ENCODE results near the gene NUP153.

Gene NUP153

DNA sequence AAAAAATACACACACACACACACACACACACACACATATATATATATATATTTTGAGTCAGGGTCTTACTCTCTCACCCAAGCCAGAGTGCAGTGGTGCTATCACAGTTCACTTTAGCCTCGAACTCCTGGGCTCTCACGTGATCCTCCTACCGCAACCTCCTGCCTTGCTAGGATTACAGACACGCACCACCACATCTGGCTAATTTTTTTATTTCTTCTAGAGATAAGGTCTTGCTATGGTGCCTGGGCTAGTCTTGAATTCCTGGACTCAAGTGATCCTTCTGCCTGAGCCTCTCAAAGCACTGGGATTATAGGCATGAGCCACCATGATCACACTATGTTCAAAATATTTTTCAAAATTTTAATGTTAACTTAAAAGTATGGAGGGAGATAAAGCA lies 43.5 kb downstream of the NUP153 start:
- TF ChIP-seq, protein P1, sequence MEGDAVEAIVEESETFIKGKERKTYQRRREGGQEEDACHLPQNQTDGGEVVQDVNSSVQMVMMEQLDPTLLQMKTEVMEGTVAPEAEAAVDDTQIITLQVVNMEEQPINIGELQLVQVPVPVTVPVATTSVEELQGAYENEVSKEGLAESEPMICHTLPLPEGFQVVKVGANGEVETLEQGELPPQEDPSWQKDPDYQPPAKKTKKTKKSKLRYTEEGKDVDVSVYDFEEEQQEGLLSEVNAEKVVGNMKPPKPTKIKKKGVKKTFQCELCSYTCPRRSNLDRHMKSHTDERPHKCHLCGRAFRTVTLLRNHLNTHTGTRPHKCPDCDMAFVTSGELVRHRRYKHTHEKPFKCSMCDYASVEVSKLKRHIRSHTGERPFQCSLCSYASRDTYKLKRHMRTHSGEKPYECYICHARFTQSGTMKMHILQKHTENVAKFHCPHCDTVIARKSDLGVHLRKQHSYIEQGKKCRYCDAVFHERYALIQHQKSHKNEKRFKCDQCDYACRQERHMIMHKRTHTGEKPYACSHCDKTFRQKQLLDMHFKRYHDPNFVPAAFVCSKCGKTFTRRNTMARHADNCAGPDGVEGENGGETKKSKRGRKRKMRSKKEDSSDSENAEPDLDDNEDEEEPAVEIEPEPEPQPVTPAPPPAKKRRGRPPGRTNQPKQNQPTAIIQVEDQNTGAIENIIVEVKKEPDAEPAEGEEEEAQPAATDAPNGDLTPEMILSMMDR (IDR thresholded peaks at IDR 0.05), result no peak

DNA sequence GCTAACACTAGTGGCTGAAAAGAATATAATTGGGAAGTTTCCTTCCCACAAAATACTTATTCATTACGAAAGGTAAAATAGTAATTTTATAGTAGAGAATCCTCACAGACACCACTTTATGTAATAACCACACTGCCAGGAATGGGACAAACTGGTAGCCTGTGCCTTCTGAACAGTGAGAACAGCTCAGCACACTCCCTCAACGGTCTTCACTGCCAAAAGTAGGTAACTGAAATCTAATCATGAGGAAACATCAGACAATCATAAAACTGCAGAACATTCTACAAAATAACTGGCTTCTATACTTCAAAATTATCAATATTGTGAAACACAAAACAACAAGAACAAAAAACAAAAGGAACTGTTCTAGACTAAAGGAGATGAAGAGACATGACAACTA lies 44.1 kb downstream of the NUP153 start:
- TF ChIP-seq, protein P1 (IDR thresholded peaks at IDR 0.05), result no peak

DNA sequence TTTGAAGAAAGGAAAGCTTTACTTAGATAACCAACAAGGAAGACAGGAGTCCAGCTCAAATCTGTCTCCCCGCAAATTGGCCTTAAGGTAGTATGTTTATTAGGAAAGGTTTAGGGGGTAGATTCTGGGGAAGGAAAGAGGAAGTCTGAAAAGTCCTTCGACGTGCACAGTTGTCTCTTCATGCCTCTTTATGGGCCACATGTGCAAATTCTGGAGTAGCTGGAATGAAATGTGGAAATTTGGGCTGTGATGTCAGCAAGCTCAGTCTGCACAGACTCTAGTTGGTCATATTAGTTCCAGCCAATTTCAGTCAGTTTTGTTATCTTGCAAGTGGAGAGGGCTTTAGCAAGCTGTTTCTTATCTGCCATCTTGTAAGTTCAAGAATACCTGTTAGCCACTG lies 50.1 kb downstream of the NUP153 start:
- TF ChIP-seq, protein P1 (IDR thresholded peaks at IDR 0.05), result no peak

DNA sequence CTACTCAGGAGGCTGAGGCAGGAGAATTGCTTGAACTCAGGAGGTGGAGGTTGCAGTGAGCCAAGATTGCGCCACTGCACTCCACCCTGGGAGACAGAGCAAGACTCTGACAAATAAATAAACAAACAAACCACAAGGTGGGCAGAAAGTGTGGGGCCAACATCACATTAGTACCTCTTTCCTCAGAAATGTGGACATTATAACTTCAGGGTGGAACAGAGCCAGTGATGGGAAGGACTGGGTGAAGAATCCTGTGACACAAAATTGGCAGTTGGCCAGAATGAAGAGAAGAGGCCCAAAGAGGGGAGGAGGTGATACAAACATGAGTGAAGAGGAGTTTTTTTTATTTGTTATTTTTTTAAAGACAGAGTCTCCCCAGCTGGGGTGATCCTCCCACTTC lies 50.6 kb downstream of the NUP153 start:
- TF ChIP-seq, protein P1 (IDR thresholded peaks at IDR 0.05), result no peak

DNA sequence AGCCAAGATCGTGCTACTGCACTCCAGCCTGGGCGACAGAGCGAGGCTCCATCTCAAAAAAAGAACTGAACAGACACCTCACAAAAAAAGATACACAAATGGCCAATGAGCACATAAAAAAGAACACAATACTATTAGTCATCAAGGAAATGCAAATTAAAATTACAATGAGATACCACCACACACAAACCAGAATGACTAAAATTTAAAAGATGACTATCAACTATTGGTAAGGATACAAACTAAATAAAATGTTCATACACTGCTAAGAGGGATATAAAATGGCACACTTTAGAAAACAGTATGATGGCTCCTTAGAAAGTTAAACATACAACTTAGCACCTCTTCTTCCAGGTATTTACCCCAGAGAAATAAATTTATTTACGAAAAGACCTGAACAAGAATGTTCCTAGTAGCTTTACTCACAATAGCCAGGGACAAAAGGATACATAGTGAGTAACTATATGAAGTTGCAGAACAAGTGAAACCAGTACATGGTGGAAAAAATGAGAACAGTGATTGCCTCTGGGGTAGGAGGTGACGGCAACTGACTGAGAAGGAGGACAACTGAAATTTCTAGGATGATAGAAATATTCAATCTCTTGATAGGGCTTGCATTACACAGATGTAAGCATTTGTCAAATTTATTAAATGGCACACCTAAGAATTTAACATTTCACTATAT lies 53.4 kb downstream of the NUP153 start:
- TF ChIP-seq, protein P1 (IDR thresholded peaks at IDR 0.05), result no peak

DNA sequence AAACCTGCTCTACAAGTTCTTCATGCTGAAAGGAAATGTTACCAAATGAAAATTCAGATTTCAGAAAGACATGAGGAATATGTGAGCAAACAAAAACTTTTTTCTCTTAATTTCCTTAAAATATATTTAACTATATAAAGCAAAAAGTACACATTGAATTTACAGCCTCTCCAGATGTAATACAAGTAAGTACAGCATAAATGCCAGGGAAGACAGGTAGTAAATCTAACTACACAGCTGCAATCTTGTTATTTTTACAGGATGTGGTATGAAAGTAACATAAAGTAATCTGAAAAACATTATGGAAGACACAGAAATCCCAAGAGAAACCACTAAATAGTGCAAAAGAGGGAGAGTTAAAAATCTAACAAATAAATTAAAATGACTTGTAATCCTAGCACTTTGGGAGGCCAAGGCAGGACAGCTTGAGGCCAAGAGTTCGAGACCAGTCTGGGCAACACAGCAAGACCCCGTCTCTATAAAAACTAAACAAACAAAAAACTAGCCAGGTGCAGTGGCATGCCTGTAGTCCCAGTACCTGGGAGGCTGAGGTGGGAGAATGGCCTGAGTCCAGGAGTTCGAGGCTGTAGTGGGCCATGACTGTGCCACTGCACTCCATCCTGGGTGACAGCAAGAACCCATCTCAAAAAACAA lies 55.9 kb downstream of the NUP153 start:
- TF ChIP-seq, protein P1 (IDR thresholded peaks at IDR 0.05), result no peak

- TF ChIP-seq, protein P1 (IDR thresholded peaks at IDR 0.05), result no peak
Observed at GRCh38 chr6:17648745-17649144, 58.0 kb downstream of the NUP153 start.
